ENCODE results near the gene FBXW11. TPM values are rescaled to one million over a fixed set of nuclear protein-coding genes. Genes with fewer than 3 reads are reported as not detected.

Gene FBXW11
- total RNA-seq, 1 experiment from 2014 or later, result 52.0 TPM

DNA sequence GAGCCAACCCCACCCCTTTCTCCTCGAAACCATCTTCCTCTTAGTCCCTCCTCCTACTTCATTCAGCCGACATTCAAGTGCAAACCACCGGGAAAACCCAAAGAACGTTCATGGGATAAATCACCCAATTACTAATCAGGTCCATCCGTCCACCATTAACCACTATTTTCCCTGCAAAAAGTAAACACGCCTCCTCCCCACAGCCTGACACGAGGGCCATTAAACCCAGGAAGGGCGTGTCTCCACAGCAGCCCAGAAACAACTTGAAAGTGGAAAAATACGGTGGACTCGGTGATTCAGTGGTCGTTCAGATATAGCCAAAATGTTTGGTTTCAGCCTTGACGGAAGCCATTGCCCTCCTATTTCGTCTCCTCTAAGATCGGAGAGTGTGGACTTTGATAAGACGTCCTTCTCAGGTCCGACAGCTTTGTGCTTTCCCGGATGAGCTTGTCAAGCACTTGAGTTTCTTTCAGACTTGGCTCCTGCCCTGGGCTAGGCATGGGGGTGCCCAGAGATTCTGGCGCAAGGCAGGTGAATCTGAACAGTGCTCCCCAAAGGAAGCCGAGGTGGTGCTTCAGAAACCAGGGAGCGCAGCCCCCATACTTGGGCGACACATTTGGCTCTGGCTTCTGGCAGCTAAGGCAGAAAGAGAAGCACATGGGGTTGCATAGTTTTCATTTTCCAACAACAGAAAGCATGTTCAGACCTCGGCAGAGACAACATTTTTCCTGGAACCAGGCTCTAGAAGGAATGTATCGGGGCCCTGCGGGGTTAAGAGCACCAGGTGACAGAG lies 164.3 kb downstream of the FBXW11 start:
- H3K9ac ChIP-seq (ENCODE audit: low read length), result no peak overlapping the region
- H3K4me3 ChIP-seq (replicated peaks in 1 of 2; ENCODE audit: low read depth in 1 of 2, low read length in 2 of 2), result no peak overlapping the region
- no peaks in the 10 kb centered on the region for H3K27me3 ChIP-seq (ENCODE audit: insufficient read depth, low read length)
- H3K4me1 ChIP-seq (ENCODE audit: control insufficient read depth in 1 of 2, insufficient read depth in 2 of 2, low read length in 2 of 2), result peaks cover 3 to 4% of the 10 kb centered on the region in 2 experiments; a peak in 2 of 4 replicates
- intact Hi-C loops (cut with micrococcal nuclease), result no loop called here
- TF ChIP-seq TCF7L2 (IDR thresholded peaks at IDR 0.05; ENCODE audit: borderline replicate concordance, extremely low read depth, insufficient read depth, insufficient read length) (no peak), SP1 (IDR thresholded peaks at IDR 0.05; ENCODE audit: low read depth) (no peak), FOSL1 (IDR thresholded peaks at IDR 0.05; ENCODE audit: low read depth) (no peak), SRF (IDR thresholded peaks at IDR 0.05; ENCODE audit: low read depth) (no peak), EZH2 (IDR thresholded peaks at IDR 0.05) (no peak), ELF1 (IDR thresholded peaks at IDR 0.05; ENCODE audit: borderline replicate concordance, low read depth) (no peak), ZNF274 (IDR thresholded peaks at IDR 0.05; ENCODE audit: low read depth, low read length) (no peak)
- TF ChIP-seq, protein P1, sequence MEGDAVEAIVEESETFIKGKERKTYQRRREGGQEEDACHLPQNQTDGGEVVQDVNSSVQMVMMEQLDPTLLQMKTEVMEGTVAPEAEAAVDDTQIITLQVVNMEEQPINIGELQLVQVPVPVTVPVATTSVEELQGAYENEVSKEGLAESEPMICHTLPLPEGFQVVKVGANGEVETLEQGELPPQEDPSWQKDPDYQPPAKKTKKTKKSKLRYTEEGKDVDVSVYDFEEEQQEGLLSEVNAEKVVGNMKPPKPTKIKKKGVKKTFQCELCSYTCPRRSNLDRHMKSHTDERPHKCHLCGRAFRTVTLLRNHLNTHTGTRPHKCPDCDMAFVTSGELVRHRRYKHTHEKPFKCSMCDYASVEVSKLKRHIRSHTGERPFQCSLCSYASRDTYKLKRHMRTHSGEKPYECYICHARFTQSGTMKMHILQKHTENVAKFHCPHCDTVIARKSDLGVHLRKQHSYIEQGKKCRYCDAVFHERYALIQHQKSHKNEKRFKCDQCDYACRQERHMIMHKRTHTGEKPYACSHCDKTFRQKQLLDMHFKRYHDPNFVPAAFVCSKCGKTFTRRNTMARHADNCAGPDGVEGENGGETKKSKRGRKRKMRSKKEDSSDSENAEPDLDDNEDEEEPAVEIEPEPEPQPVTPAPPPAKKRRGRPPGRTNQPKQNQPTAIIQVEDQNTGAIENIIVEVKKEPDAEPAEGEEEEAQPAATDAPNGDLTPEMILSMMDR (IDR thresholded peaks at IDR 0.05 in 2 of 3, conservative IDR thresholded peaks at IDR 0.05 in 1 of 3; ENCODE audit: borderline replicate concordance in 1 of 3, insufficient read depth in 1 of 3, low read depth in 2 of 3, low read length in 2 of 3), result no peak
- TF ChIP-seq, protein P2, sequence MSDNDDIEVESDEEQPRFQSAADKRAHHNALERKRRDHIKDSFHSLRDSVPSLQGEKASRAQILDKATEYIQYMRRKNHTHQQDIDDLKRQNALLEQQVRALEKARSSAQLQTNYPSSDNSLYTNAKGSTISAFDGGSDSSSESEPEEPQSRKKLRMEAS (IDR thresholded peaks at IDR 0.05), result no peak
- TF ChIP-seq, protein P3, sequence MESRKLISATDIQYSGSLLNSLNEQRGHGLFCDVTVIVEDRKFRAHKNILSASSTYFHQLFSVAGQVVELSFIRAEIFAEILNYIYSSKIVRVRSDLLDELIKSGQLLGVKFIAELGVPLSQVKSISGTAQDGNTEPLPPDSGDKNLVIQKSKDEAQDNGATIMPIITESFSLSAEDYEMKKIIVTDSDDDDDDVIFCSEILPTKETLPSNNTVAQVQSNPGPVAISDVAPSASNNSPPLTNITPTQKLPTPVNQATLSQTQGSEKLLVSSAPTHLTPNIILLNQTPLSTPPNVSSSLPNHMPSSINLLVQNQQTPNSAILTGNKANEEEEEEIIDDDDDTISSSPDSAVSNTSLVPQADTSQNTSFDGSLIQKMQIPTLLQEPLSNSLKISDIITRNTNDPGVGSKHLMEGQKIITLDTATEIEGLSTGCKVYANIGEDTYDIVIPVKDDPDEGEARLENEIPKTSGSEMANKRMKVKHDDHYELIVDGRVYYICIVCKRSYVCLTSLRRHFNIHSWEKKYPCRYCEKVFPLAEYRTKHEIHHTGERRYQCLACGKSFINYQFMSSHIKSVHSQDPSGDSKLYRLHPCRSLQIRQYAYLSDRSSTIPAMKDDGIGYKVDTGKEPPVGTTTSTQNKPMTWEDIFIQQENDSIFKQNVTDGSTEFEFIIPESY (IDR thresholded peaks at IDR 0.05; ENCODE audit: extremely low read depth, insufficient replicate concordance, low read length), result no peak
- no TSS peak for BruUV-seq (replicated peaks)
- H2AFZ ChIP-seq (ENCODE audit: low read depth, low read length, poor library complexity, severe bottlenecking), result no peak overlapping the region
- no peaks in the 10 kb centered on the region for H3K79me2 ChIP-seq (ENCODE audit: insufficient read depth, low read length)
- no peaks in the 10 kb centered on the region for H3K36me3 ChIP-seq (ENCODE audit: control insufficient read depth in 1 of 2, insufficient read depth in 2 of 2, low read length in 2 of 2)
- H3K9me2 ChIP-seq (ENCODE audit: insufficient read depth), result no peaks in the 10 kb centered on the region
- H3K4me2 ChIP-seq (ENCODE audit: low read length), result no peak overlapping the region
- DNase-seq (ENCODE audit: low read depth, low spot score), result no peak
- no peaks in the 10 kb centered on the region for H4K20me1 ChIP-seq (ENCODE audit: insufficient read depth)
- ATAC-seq, result no peak
- ChIA-PET CTCF (no interaction called here), RAD21 (ENCODE audit: low non-redundant PET in 1 of 2, low total read pairs in 2 of 2, uncharacterized antibody in 2 of 2, unreplicated experiment in 2 of 2) (no interaction called here), POLR2A (no interaction called here)
- H3K27ac ChIP-seq (ENCODE audit: low read depth, low read length), result no peak overlapping the region
- H3K9me3 ChIP-seq (ENCODE audit: control insufficient read depth in 1 of 2, insufficient read depth in 1 of 2, low read depth in 1 of 2, low read length in 2 of 2), result no peaks in the 10 kb centered on the region
